PFSK-1 (cell line): ENCODE results near the gene ZNF414.

Source experiments
- SIN3A ChIP-seq: IDR thresholded peaks from 2 replicates; pipeline ENCODE4 v1.6.1; 2012; ENCODE audit warnings: mild to moderate bottlenecking, low read length, moderate library complexity, borderline replicate concordance; ENCODE audit not compliant: insufficient read depth
- TAF1 ChIP-seq: IDR thresholded peaks from 2 replicates; pipeline ENCODE4 v1.6.1; 2012; ENCODE audit warnings: low read length, control low read depth, borderline replicate concordance; ENCODE audit not compliant: insufficient read depth

- TF ChIP-seq TAF1 (no peak), SIN3A (no peak)
Measured at GRCh38 chr19:8512115-8512967, 1.6 kb downstream of the ZNF414 start.
